H1 (cell line): ENCODE data around the gene OR56A3. TPM values are rescaled to one million over a fixed set of nuclear protein-coding genes. Genes with fewer than 3 reads are reported as not detected.

Source experiments
- CTCF ChIA-PET: fragments of 300-600 bp; sonication (Branson Sonifier 250); formaldehyde crosslinking; loops from one replicate; lab custom pipeline; 2021; ENCODE audit not compliant: partially characterized antibody; lab: Charles Lee
- POLR2A ChIA-PET: fragments of 300-600 bp; sonication (Branson Sonifier 250); formaldehyde crosslinking; loops from one replicate; lab custom pipeline; 2021; ENCODE audit warnings: inconsistent platforms; ENCODE audit not compliant: partially characterized antibody; lab: Charles Lee
- DNase-seq, 2 experiments: peaks; one replicate each; pipeline versions ENCODE4 v3.0.0 to v3.0.0-alpha.2; 2010 to 2022; ENCODE audit warnings: low spot score in 2 of 2, low read depth in 1 of 2, mixed read lengths in 1 of 2
- FAIRE-seq: peaks from 2 replicates; lab custom pipeline; 2011; peaks lifted over from hg19 to GRCh38; lab: Jason Lieb, UNC
- H2AFZ ChIP-seq: 2 replicates; pipeline ENCODE4 v1.8.1; 2012; ENCODE audit warnings: low read length, inconsistent platforms
- H2AK5ac ChIP-seq: 2 replicates; pipeline ENCODE4 v1.6.1; 2013; ENCODE audit warnings: low read depth, low read length
- H2BK120ac ChIP-seq: replicated peaks from 2 replicates; pipeline ENCODE3; 2013; ENCODE audit warnings: low read depth, low read length, inconsistent platforms
- H2BK12ac ChIP-seq: 2 replicates; pipeline ENCODE4 v1.6.1; 2013; ENCODE audit warnings: low read depth, low read length
- H2BK15ac ChIP-seq: 2 replicates; pipeline ENCODE4 v1.6.1; 2013; ENCODE audit warnings: low read length
- H2BK20ac ChIP-seq: 2 replicates; pipeline ENCODE4 v1.6.1; 2013; ENCODE audit warnings: low read length
- H2BK5ac ChIP-seq: 2 replicates; pipeline ENCODE4 v1.6.1; 2013; ENCODE audit warnings: low read depth, low read length
- H3K14ac ChIP-seq: 2 replicates; pipeline ENCODE4 v1.6.1; 2013; ENCODE audit warnings: inconsistent platforms; ENCODE audit not compliant: insufficient read length
- H3K18ac ChIP-seq: 2 replicates; pipeline ENCODE4 v1.6.1; 2013; ENCODE audit warnings: low read length; ENCODE audit errors: extremely low read depth
- H3K23ac ChIP-seq: 2 replicates; pipeline ENCODE4 v1.6.1; 2013; ENCODE audit warnings: inconsistent platforms; ENCODE audit not compliant: insufficient read length
- H3K23me2 ChIP-seq: 2 replicates; pipeline ENCODE4 v1.6.1; 2013; ENCODE audit warnings: low read depth, low read length
- H3K27ac ChIP-seq: 2 replicates; pipeline ENCODE4 v1.6.1; 2011; ENCODE audit warnings: low read depth, low read length, inconsistent platforms
- H3K27me3 ChIP-seq, 4 experiments: replicated peaks in 1 of 4; 1 replicate in 1 of 4; 2 replicates in 3 of 4; pipeline versions ENCODE4 v1.6.1 to v1.8.1; 2011 to 2013; ENCODE audit warnings: low read length in 3 of 4, mild to moderate bottlenecking in 3 of 4, inconsistent platforms in 2 of 4, mixed read lengths in 2 of 4, moderate library complexity in 1 of 4; ENCODE audit not compliant: control insufficient read depth in 3 of 4, insufficient read depth in 3 of 4; ENCODE audit errors: extremely low read depth in 1 of 4
- H3K36me3 ChIP-seq, 4 experiments: 2 replicates each; pipeline versions ENCODE4 v1.6.1 to v1.8.1; 2011 to 2013; ENCODE audit warnings: mild to moderate bottlenecking in 4 of 4, low read length in 3 of 4, moderate library complexity in 2 of 4, control low read depth in 1 of 4, inconsistent platforms in 1 of 4; ENCODE audit not compliant: insufficient read depth in 4 of 4, control insufficient read depth in 2 of 4
- H3K4ac ChIP-seq: replicated peaks from 2 replicates; pipeline ENCODE3; 2013; ENCODE audit warnings: low read length, low read depth, mixed read lengths, inconsistent platforms; ENCODE audit not compliant: insufficient read length
- H3K4me1 ChIP-seq, 4 experiments: replicated peaks in 1 of 4; 1 replicate in 1 of 4; 2 replicates in 3 of 4; pipeline versions ENCODE4 v1.6.1 to v1.8.1; 2011 to 2013; ENCODE audit warnings: low read length in 3 of 4, inconsistent platforms in 2 of 4, mixed read lengths in 1 of 4; ENCODE audit not compliant: insufficient read depth in 4 of 4, control insufficient read depth in 3 of 4
- H3K4me2 ChIP-seq, 2 experiments: 2 replicates each; pipeline versions ENCODE4 v1.6.1 to v1.8.1; 2011 to 2013; ENCODE audit warnings: low read depth in 2 of 2, low read length in 2 of 2, control low read depth in 1 of 2, inconsistent platforms in 1 of 2, mild to moderate bottlenecking in 1 of 2; ENCODE audit not compliant: insufficient read depth in 1 of 2
- H3K4me3 ChIP-seq, 4 experiments: fragments of 200-600, 300-600 bp in 1 of 4; sonication (generic), shearing (Covaris generic), sonication (Bioruptor Twin) in 1 of 4; 2 replicates each; pipeline versions ENCODE4 v1.5.1 to v1.8.1; 2011 to 2016; ENCODE audit warnings: low read length in 4 of 4, low read depth in 3 of 4, control low read depth in 2 of 4, inconsistent platforms in 2 of 4, mild to moderate bottlenecking in 2 of 4, mixed read lengths in 1 of 4, moderate library complexity in 1 of 4; ENCODE audit not compliant: insufficient read depth in 2 of 4; ENCODE audit errors: extremely low read depth in 1 of 4
- H3K56ac ChIP-seq: replicated peaks from 2 replicates; pipeline ENCODE3; 2013; ENCODE audit warnings: low read depth, mild to moderate bottlenecking, mixed read lengths, low read length, inconsistent platforms; ENCODE audit not compliant: insufficient read length
- H3K79me1 ChIP-seq: 2 replicates; pipeline ENCODE4 v1.6.1; 2013; ENCODE audit warnings: low read depth, low read length, control low read depth
- H3K79me2 ChIP-seq, 2 experiments: 2 replicates each; pipeline versions ENCODE4 v1.6.1 to v1.8.1; 2012 to 2013; ENCODE audit warnings: low read length in 2 of 2, mild to moderate bottlenecking in 2 of 2, inconsistent platforms in 1 of 2; ENCODE audit not compliant: insufficient read depth in 2 of 2, control insufficient read depth in 1 of 2
- H3K9ac ChIP-seq, 4 experiments: replicated peaks in 1 of 4; 1 replicate in 1 of 4; 2 replicates in 3 of 4; pipeline versions ENCODE4 v1.6.1 to v1.8.1; 2011 to 2013; ENCODE audit warnings: low read depth in 3 of 4, low read length in 3 of 4, control low read depth in 2 of 4, mild to moderate bottlenecking in 2 of 4, moderate library complexity in 2 of 4, inconsistent platforms in 1 of 4; ENCODE audit errors: extremely low read depth in 1 of 4
- H3K9me3 ChIP-seq, 2 experiments: 2 replicates each; pipeline versions ENCODE4 v1.6.1 to v1.8.1; 2012 to 2013; ENCODE audit warnings: mild to moderate bottlenecking in 2 of 2, moderate library complexity in 2 of 2, control low read depth in 1 of 2, inconsistent platforms in 1 of 2, low read depth in 1 of 2, low read length in 1 of 2, mixed read lengths in 1 of 2; ENCODE audit not compliant: insufficient read depth in 2 of 2
- H4K20me1 ChIP-seq, 2 experiments: replicated peaks in 1 of 2; 2 replicates each; pipeline versions ENCODE3 to v1.8.1; 2011 to 2013; ENCODE audit warnings: inconsistent platforms in 2 of 2, low read length in 2 of 2, mild to moderate bottlenecking in 1 of 2; ENCODE audit not compliant: insufficient read depth in 2 of 2, control insufficient read depth in 1 of 2
- H4K5ac ChIP-seq: 2 replicates; pipeline ENCODE4 v1.6.1; 2013; ENCODE audit warnings: low read length, low read depth, mixed read lengths, inconsistent platforms; ENCODE audit not compliant: insufficient read length
- H4K8ac ChIP-seq: 2 replicates; pipeline ENCODE4 v1.8.0; 2013; ENCODE audit warnings: mild to moderate bottlenecking, moderate library complexity, low read length, inconsistent platforms; ENCODE audit not compliant: insufficient read depth; ENCODE audit errors: extremely low read depth
- H4K91ac ChIP-seq: replicated peaks from 2 replicates; pipeline ENCODE3; 2013; ENCODE audit warnings: low read length, mixed read lengths, inconsistent platforms; ENCODE audit not compliant: insufficient read length
- ASH2L ChIP-seq: fragments of 200-600, 300-600 bp; sonication (generic); IDR thresholded peaks from one replicate; pipeline ENCODE4 v1.7.1; 2017; ENCODE audit warnings: low read length
- BACH1 ChIP-seq: IDR thresholded peaks from 2 replicates; pipeline ENCODE4 v1.6.1; 2012; ENCODE audit warnings: low read length, improper control_type of control experiment
- CEBPB ChIP-seq: IDR thresholded peaks from 2 replicates; pipeline ENCODE4 v1.6.1; 2012; ENCODE audit warnings: low read depth, low read length
- EZH2 ChIP-seq: fragments of 200-600 bp; sonication (generic); IDR thresholded peaks from 2 replicates; pipeline ENCODE4 v1.7.1; 2012; ENCODE audit warnings: low read depth, mild to moderate bottlenecking, moderate library complexity, low read length, inconsistent platforms; ENCODE audit not compliant: severe bottlenecking
- KDM5A ChIP-seq: fragments of 200-600 bp; IDR thresholded peaks from 2 replicates; pipeline ENCODE4 v1.7.1; 2012; ENCODE audit warnings: mild to moderate bottlenecking, low read length, inconsistent platforms, mixed read lengths
- MAFK ChIP-seq: IDR thresholded peaks from 2 replicates; pipeline ENCODE4 v1.6.1; 2012; ENCODE audit warnings: low read depth, mild to moderate bottlenecking, improper control_type of control experiment, low read length
- NRF1 ChIP-seq: IDR thresholded peaks from 2 replicates; pipeline ENCODE4 v1.6.1; 2011; ENCODE audit warnings: mild to moderate bottlenecking, low read depth, low read length, improper control_type of control experiment
- POLR2A ChIP-seq, 2 experiments: IDR thresholded peaks; 1 replicate in 1 of 2; 2 replicates in 1 of 2; pipeline ENCODE4 v1.6.1; 2011; ENCODE audit warnings: low read depth in 2 of 2, low read length in 2 of 2, mild to moderate bottlenecking in 2 of 2; ENCODE audit errors: control extremely low read depth in 1 of 2
- RBBP5 ChIP-seq: IDR thresholded peaks from 2 replicates; pipeline ENCODE4 v1.7.1; 2012; ENCODE audit warnings: low read depth, mild to moderate bottlenecking, inconsistent platforms, low read length, moderate library complexity, borderline replicate concordance
- SIN3A ChIP-seq, 2 experiments: IDR thresholded peaks in 1 of 2; conservative IDR thresholded peaks in 1 of 2; 2 replicates each; pipeline ENCODE4 v1.6.1; 2011 to 2012; ENCODE audit warnings: low read length in 2 of 2, improper control_type of control experiment in 1 of 2, low read depth in 1 of 2, mild to moderate bottlenecking in 1 of 2
- SIRT6 ChIP-seq: IDR thresholded peaks from one replicate; pipeline ENCODE4 v1.7.1; 2012; ENCODE audit warnings: low read length, inconsistent platforms
- SP4 ChIP-seq: IDR thresholded peaks from 2 replicates; pipeline ENCODE4 v1.6.1; 2012; ENCODE audit warnings: low read length, inconsistent platforms
- SRF ChIP-seq: IDR thresholded peaks from 2 replicates; pipeline ENCODE4 v1.6.1; 2011; ENCODE audit warnings: mild to moderate bottlenecking, low read depth, low read length, moderate library complexity
- SUZ12 ChIP-seq: fragments of 200-600 bp; sonication (generic); IDR thresholded peaks from 2 replicates; pipeline ENCODE4 v1.6.1; 2012; ENCODE audit warnings: mild to moderate bottlenecking, inconsistent platforms, low read length, moderate library complexity, mixed read lengths
- TEAD4 ChIP-seq: IDR thresholded peaks from 2 replicates; pipeline ENCODE4 v1.6.1; 2012; ENCODE audit warnings: low read depth, low read length, inconsistent platforms, mixed read lengths
- YY1 ChIP-seq: IDR thresholded peaks from 2 replicates; pipeline ENCODE4 v1.6.1; 2011; ENCODE audit warnings: low read depth, mild to moderate bottlenecking, low read length
- WGBS, 2 experiments: shearing (Covaris generic) in 1 of 2; methylation state at CpG; one replicate each; pipeline versions ENCODE4 v1.1.6 to v1.1.7; 2013 to 2015; ENCODE audit warnings: low lambda C conversion rate in 2 of 2, mixed read lengths in 2 of 2, inconsistent platforms in 1 of 2, low coverage in 1 of 2, missing lambda C conversion rate in 1 of 2; ENCODE audit not compliant: insufficient replicate concordance in 2 of 2, insufficient coverage in 1 of 2, insufficient read length in 1 of 2; ENCODE audit errors: extremely low coverage in 1 of 2, missing lambda C conversion rate in 1 of 2; 5-methylcytosine and 5-hydroxymethylcytosine counted together
- polyA plus RNA-seq, 7 experiments: library from polyadenylated mRNA; depleted of rRNA in 3 of 7; stranded (reverse) in 5 of 7; unstranded in 2 of 7; fragments of >200 nt in 5 of 7; fragments of 200-250 nt in 2 of 7; gene quantifications; 1 replicate in 5 of 7; 2 replicates in 1 of 7; 4 replicates in 1 of 7; pipeline versions ENCODE4 v1.2.1 to v1.2.3, GENCODE V29; 2011 to 2013; ENCODE audit warnings: missing spikeins in 2 of 7, mixed read lengths in 2 of 7
- total RNA-seq: library from RNA; stranded (reverse); fragmentation: NEBNext Ultra II Directional; extraction: Animal tissue kit (Norgen Biotek cat#: 25700); gene quantifications from 2 replicates; pipeline ENCODE4 v1.2.1, GENCODE V29; 2021

The OR56A3 gene
- total and polyA plus RNA-seq, 2 of the 8 experiments (the other 6 are each of a cell fraction or from before 2014, with no cell fraction given): not detected

- Histone ChIP-seq H3K9ac (no peak overlapping the region), H2AFZ (no peak overlapping the region), H3K23ac (no peak overlapping the region), H3K79me1 (no peaks in the 10 kb centered on the region), H2BK15ac (no peak overlapping the region), H2AK5ac (no peak overlapping the region), H3K14ac (no peak overlapping the region), H3K27ac (no peak overlapping the region), H2BK120ac (no peak overlapping the region), H3K27me3 (no peaks in the 10 kb centered on the region; a peak in 2 of 7 replicates), H3K4me3 (no peak overlapping the region), H2BK5ac (no peak overlapping the region), H3K9me3 (peaks cover 0 to 10% of the 10 kb centered on the region in 2 experiments; a peak in 2 of 4 replicates), H4K5ac (no peak overlapping the region), H3K56ac (no peak overlapping the region), H3K4ac (no peak overlapping the region), H4K20me1 (no peaks in the 10 kb centered on the region), H3K36me3 (no peaks in the 10 kb centered on the region), H3K23me2 (0 out of 2 replicates have a peak, but pooled peaks cover 1% of the 10 kb centered on the region), H2BK20ac (no peak overlapping the region), H2BK12ac (no peak overlapping the region), H3K79me2 (no peaks in the 10 kb centered on the region), H3K4me2 (no peak overlapping the region), H3K4me1 (no peaks in the 10 kb centered on the region), H3K18ac (no peak overlapping the region), H4K91ac (no peak overlapping the region), H4K8ac (no peak overlapping the region)
- WGBS, 2 experiments: 97% methylated on average over 17 of the region's 17 CpGs; no CpG with 5 or more reads in 1 of the 2 experiments
- POLR2A ChIA-PET: no interaction called here
- no peak for DNase-seq
- no peak for FAIRE-seq
- CTCF ChIA-PET: no interaction called here
- TF ChIP-seq RBBP5 (no peak), SP4 (no peak), POLR2A (IDR thresholded peaks at IDR 0.05; ENCODE audit: control extremely low read depth in 1 of 2, low read depth in 2 of 2, low read length in 2 of 2) (no peak), SIN3A (conservative IDR thresholded peaks at IDR 0.05 in 1 of 2, IDR thresholded peaks at IDR 0.05 in 1 of 2; ENCODE audit: low read depth in 1 of 2, low read length in 2 of 2) (no peak), ASH2L (no peak), TEAD4 (no peak), SUZ12 (no peak), BACH1 (peak; percentile 97), KDM5A (no peak), NRF1 (no peak), SIRT6 (no peak), YY1 (peak; percentile 89), EZH2 (no peak), CEBPB (no peak), MAFK (peak; percentile 91), SRF (no peak)
These were observed 13.8 kb upstream of the OR56A3 start for GRCh38 chr11:5928271-5928670.
